CD4-positive, alpha-beta T cell (primary cell): ENCODE data around the gene ARID2. TPM values are rescaled to one million over a fixed set of nuclear protein-coding genes. Genes with fewer than 3 reads are reported as not detected.

Experiments
- ATAC-seq: fragments of 200-7000 bp; cut with Tn5 transposase; one replicate; pipeline ENCODE4 v1.10.0; 2022; ENCODE audit warnings: mild to moderate bottlenecking; ENCODE audit not compliant: poor library complexity
- CTCF ChIA-PET: fragments of 350-600 bp; sonication (Branson Sonifier 250); formaldehyde crosslinking; loops from one replicate; lab custom pipeline; 2021; ENCODE audit warnings: antibody characterized with exemption, inconsistent platforms; lab: Charles Lee
- POLR2A ChIA-PET: fragments of 350-600 bp; sonication (Branson Sonifier 250); formaldehyde crosslinking; loops from one replicate; lab custom pipeline; 2021; ENCODE audit warnings: antibody characterized with exemption, inconsistent platforms; lab: Charles Lee
- DNase-seq, 14 experiments: peaks; one replicate each; pipeline ENCODE4 v3.0.0-alpha.2; 2013 to 2020; ENCODE audit warnings: mixed read lengths in 2 of 14
- H3K27ac ChIP-seq, 2 donors: one replicate each; pipeline versions ENCODE4 v1.5.1 to v1.7.0; 2013; ENCODE audit warnings: low read length in 2 of 2, low read depth in 1 of 2, mild to moderate bottlenecking in 1 of 2
- H3K27me3 ChIP-seq, 2 experiments: 1 replicate in 1 of 2; 2 replicates in 1 of 2; pipeline versions ENCODE4 v1.6.1 to v1.7.0; 2013; ENCODE audit warnings: low read length in 2 of 2, control low read depth in 1 of 2, mild to moderate bottlenecking in 1 of 2, moderate library complexity in 1 of 2; ENCODE audit not compliant: insufficient read depth in 2 of 2, control insufficient read depth in 1 of 2
- H3K36me3 ChIP-seq: one replicate; pipeline ENCODE4 v1.6.1; 2013; ENCODE audit warnings: low read length, control low read depth; ENCODE audit not compliant: insufficient read depth
- H3K4me1 ChIP-seq: one replicate; pipeline ENCODE4 v1.6.1; 2013; ENCODE audit warnings: low read length, control low read depth; ENCODE audit not compliant: insufficient read depth
- H3K4me3 ChIP-seq: one replicate; pipeline ENCODE4 v1.5.1; 2013; ENCODE audit warnings: mild to moderate bottlenecking, low read length, moderate library complexity
- H3K9me3 ChIP-seq, 2 experiments: 1 replicate in 1 of 2; 2 replicates in 1 of 2; pipeline versions ENCODE4 v1.6.1 to v1.7.0; 2013; ENCODE audit warnings: low read length in 2 of 2, mild to moderate bottlenecking in 2 of 2, control low read depth in 1 of 2, moderate library complexity in 1 of 2; ENCODE audit not compliant: control insufficient read depth in 1 of 2, insufficient read depth in 1 of 2
- H3K27ac Mint-ChIP-seq: one replicate; pipeline ENCODE4 v1.8.0; 2020; ENCODE audit warnings: mixed read lengths
- H3K27me3 Mint-ChIP-seq: one replicate; pipeline ENCODE4 v1.8.0; 2021; ENCODE audit warnings: mixed read lengths
- H3K36me3 Mint-ChIP-seq: one replicate; pipeline ENCODE4 v1.8.0; 2021; ENCODE audit warnings: low read depth, mixed read lengths
- H3K4me1 Mint-ChIP-seq: one replicate; pipeline ENCODE4 v1.8.0; 2021; ENCODE audit warnings: low read depth, mixed read lengths
- H3K4me3 Mint-ChIP-seq: one replicate; pipeline ENCODE4 v1.8.0; 2020; ENCODE audit warnings: mild to moderate bottlenecking, mixed read lengths
- H3K9me3 Mint-ChIP-seq: one replicate; pipeline ENCODE4 v1.8.0; 2020; ENCODE audit warnings: mixed read lengths
- intact Hi-C, 2 experiments: fragments of 100-400 bp; cut with DNase I in 1 of 2; cut with micrococcal nuclease in 1 of 2; formaldehyde crosslinking; loops; one replicate each; pipeline versions ENCODE4 v1.15.1 to v1.9.0; 2023 to 2025; cut with DNase I, micrococcal nuclease
- total RNA-seq, 174 experiments: library from RNA in 2 of 174; stranded (reverse) in 2 of 174; gene quantifications; one replicate each; pipeline ENCODE4 v1.2.3 and lab custom pipeline; 2021 to 2026
- TF ChIP-seq, protein P1 (sequence below): fragments of 200-600 bp; IDR thresholded peaks from one replicate; pipeline ENCODE4 v1.8.0; 2022; ENCODE audit warnings: antibody characterized with exemption, mild to moderate bottlenecking

ARID2 gene
- total RNA-seq, 2 experiments from 2014 or later = 49.0 to 51.3 TPM

DNA sequence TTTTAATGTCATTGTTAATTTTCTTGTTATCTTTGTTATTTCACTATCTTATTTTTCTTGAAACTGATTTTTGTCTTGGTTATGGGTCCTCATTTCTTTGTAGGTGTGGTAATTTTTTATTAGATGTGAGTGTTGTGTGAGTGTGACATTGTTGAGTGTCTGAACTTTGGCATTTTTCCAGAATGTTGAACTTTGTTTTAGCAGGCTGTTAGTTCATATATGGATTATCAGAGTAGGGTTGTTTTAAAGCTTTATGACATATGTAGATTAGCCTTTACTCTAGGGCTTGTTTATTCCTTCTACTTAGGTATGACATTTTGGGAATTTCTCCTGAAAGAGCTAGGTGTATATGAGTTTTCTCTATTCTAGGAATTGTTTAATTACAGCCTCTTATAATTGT, 103.9 kb downstream of the ARID2 start:
- no peaks in the 10 kb centered on the region for H3K9me3 ChIP-seq
- no peak for DNase-seq
- no peak for ATAC-seq
- TF ChIP-seq, protein P1, sequence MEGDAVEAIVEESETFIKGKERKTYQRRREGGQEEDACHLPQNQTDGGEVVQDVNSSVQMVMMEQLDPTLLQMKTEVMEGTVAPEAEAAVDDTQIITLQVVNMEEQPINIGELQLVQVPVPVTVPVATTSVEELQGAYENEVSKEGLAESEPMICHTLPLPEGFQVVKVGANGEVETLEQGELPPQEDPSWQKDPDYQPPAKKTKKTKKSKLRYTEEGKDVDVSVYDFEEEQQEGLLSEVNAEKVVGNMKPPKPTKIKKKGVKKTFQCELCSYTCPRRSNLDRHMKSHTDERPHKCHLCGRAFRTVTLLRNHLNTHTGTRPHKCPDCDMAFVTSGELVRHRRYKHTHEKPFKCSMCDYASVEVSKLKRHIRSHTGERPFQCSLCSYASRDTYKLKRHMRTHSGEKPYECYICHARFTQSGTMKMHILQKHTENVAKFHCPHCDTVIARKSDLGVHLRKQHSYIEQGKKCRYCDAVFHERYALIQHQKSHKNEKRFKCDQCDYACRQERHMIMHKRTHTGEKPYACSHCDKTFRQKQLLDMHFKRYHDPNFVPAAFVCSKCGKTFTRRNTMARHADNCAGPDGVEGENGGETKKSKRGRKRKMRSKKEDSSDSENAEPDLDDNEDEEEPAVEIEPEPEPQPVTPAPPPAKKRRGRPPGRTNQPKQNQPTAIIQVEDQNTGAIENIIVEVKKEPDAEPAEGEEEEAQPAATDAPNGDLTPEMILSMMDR = no peak
- H3K9me3 Mint-ChIP-seq = peaks cover 4% of the 10 kb centered on the region
- intact Hi-C loops = no loop called here
- peaks cover 82% of the 10 kb centered on the region for H3K36me3 Mint-ChIP-seq
- no peaks in the 10 kb centered on the region for H3K27me3 Mint-ChIP-seq
- POLR2A ChIA-PET = no interaction called here
- H3K4me3 ChIP-seq = no peak overlapping the region
- H3K36me3 ChIP-seq = peaks cover 36% of the 10 kb centered on the region
- peaks cover 9% of the 10 kb centered on the region for H3K4me1 Mint-ChIP-seq
- no peak overlapping the region for H3K27ac ChIP-seq
- H3K27me3 ChIP-seq = no peaks in the 10 kb centered on the region
- no peak overlapping the region for H3K27ac Mint-ChIP-seq
- CTCF ChIA-PET = no interaction called here
- H3K4me3 Mint-ChIP-seq = no peak overlapping the region
- H3K4me1 ChIP-seq = no peaks in the 10 kb centered on the region

DNA sequence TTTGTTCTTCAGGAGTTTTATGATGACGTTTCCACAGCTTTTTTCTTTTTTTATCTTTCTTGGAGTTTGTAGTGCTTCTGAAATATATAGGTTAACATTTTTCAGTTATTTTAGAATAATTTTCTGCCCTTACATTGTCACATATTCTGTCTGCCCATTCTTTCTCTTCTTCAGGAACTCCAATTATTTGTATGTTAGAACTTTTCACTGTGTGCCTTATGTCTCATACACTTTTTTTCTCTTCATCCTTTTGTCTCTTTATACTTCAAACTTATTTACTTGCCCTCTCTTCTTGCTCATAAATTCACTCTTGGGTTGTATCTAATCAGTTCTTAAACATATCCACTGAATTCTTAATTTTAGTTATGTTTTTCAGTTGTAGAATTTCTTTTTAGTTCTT, 105.3 kb downstream of the ARID2 start:
- peaks cover 82% of the 10 kb centered on the region for H3K36me3 Mint-ChIP-seq
- no peak overlapping the region for H3K4me3 Mint-ChIP-seq
- Histone ChIP-seq H3K36me3 (peaks cover 47% of the 10 kb centered on the region), H3K9me3 (no peaks in the 10 kb centered on the region), H3K27me3 (no peaks in the 10 kb centered on the region), H3K27ac (no peak overlapping the region), H3K4me1 (no peaks in the 10 kb centered on the region), H3K4me3 (no peak overlapping the region)
- ChIA-PET CTCF (no interaction called here), POLR2A (no interaction called here)
- H3K4me1 Mint-ChIP-seq = peaks cover 9% of the 10 kb centered on the region
- peaks cover 4% of the 10 kb centered on the region for H3K9me3 Mint-ChIP-seq
- DNase-seq = no peak
- H3K27ac Mint-ChIP-seq = no peak overlapping the region
- intact Hi-C loops = no loop called here
- TF ChIP-seq, protein P1 = no peak
- no peaks in the 10 kb centered on the region for H3K27me3 Mint-ChIP-seq
- no peak for ATAC-seq

DNA sequence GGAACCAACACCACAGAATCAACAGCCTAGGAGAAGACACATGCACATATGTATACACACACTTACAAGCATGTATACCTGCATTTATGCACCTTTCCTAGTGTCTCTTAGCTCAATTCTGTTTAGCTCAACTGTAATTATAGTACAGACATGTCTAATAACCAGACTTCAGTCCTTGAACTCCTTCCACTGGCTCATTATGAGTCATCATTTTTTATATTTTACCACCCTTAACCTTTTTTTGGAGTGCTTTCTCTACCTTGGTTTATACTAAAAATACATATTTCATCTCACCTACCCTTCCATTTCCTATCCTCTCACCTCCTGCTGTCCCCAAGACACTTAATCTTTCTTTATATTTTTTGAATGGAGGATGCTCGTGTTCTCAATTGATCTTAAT, 110.4 kb downstream of the ARID2 start:
- Mint-ChIP-seq H3K4me1 (no peaks in the 10 kb centered on the region), H3K27me3 (no peaks in the 10 kb centered on the region), H3K36me3 (peaks cover 70% of the 10 kb centered on the region), H3K27ac (no peak overlapping the region), H3K9me3 (no peaks in the 10 kb centered on the region), H3K4me3 (no peak overlapping the region)
- DNase-seq = no peak
- Histone ChIP-seq H3K9me3 (no peaks in the 10 kb centered on the region), H3K4me3 (no peak overlapping the region), H3K36me3 (peaks cover 54% of the 10 kb centered on the region), H3K4me1 (no peaks in the 10 kb centered on the region), H3K27ac (no peak overlapping the region), H3K27me3 (no peaks in the 10 kb centered on the region)
- intact Hi-C loops = no loop called here
- TF ChIP-seq, protein P1 = no peak
- POLR2A ChIA-PET = no interaction called here
- CTCF ChIA-PET = interaction anchor here (0.9 to 1.5 kb wide), 2 partner anchors 11 to 296 kb away, joined by 3 to 4 read pairs; no protein-coding TSS in a partner anchor
- no peak for ATAC-seq
